ENCODE data around the gene MYH11. TPM values are rescaled to one million over a fixed set of nuclear protein-coding genes. Genes with fewer than 3 reads are reported as not detected.

The MYH11 gene
- total RNA-seq, 2 donors from 2014 or later = 968 to 2,091 TPM

- Histone ChIP-seq H3K27me3 (replicated peaks; ENCODE audit: insufficient read depth) (no peaks in the 10 kb centered on the region), H3K4me3 (no peak overlapping the region), H3K36me3 (no peaks in the 10 kb centered on the region), H3K9me3 (no peaks in the 10 kb centered on the region), H3K4me1 (replicated peaks) (no peaks in the 10 kb centered on the region), H3K27ac (no peak overlapping the region)
- intact Hi-C loops (cut with DNase I) = no loop called here
- 84% methylated on average over 6 of the region's 6 CpGs for WGBS
- no peak for DNase-seq (ENCODE audit: low spot score)
- TF ChIP-seq POLR2A (IDR thresholded peaks at IDR 0.05) = no peak
- TF ChIP-seq, protein P1, sequence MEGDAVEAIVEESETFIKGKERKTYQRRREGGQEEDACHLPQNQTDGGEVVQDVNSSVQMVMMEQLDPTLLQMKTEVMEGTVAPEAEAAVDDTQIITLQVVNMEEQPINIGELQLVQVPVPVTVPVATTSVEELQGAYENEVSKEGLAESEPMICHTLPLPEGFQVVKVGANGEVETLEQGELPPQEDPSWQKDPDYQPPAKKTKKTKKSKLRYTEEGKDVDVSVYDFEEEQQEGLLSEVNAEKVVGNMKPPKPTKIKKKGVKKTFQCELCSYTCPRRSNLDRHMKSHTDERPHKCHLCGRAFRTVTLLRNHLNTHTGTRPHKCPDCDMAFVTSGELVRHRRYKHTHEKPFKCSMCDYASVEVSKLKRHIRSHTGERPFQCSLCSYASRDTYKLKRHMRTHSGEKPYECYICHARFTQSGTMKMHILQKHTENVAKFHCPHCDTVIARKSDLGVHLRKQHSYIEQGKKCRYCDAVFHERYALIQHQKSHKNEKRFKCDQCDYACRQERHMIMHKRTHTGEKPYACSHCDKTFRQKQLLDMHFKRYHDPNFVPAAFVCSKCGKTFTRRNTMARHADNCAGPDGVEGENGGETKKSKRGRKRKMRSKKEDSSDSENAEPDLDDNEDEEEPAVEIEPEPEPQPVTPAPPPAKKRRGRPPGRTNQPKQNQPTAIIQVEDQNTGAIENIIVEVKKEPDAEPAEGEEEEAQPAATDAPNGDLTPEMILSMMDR (IDR thresholded peaks at IDR 0.05) = no peak
- no peak for TF ChIP-seq POLR2AphosphoS5 (IDR thresholded peaks at IDR 0.05)
These were observed 24.6 kb downstream of the MYH11 start for GRCh38 chr16:15832241-15832640.

DNA sequence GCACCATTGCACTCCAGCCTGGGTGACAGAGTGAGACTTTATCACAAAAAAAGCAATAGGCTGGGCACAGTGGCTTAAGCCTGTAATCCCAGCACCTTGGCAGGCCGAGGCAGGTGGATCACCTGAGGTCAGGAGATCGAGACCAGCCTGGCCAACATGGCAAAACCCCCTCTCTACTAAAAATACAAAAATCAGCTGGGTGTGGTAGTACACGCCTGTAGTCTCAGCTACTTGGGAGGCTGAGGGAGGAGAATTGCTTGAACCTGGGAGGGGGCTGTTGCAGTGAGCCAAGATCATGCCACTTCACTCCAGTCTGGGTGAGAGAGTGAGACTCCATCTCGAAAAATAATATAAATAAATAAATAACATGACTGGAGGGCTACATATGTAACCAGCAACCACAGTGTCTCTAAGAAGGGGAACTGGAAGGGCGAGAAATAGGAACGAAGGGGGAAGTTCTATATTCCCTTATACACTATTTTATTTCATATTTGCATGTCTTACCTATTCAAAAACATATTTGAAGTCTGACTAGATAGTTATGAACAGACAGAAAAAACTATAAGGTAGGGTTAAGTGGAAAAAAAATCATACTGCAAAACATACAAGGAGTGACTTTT, 25.9 kb downstream of the MYH11 start:
- intact Hi-C loops (cut with DNase I) = no loop called here

GRCh38 chr16:15829460-15829859, 27.4 kb downstream of the MYH11 start:
- H3K4me1 ChIP-seq (replicated peaks) = no peaks in the 10 kb centered on the region
- no peak overlapping the region for H3K4me3 ChIP-seq
- no peaks in the 10 kb centered on the region for H3K9me3 ChIP-seq
- no peaks in the 10 kb centered on the region for H3K36me3 ChIP-seq
- H3K27ac ChIP-seq = peak overlapping the region; percentile 48 to 65
- TF ChIP-seq, protein P1 (IDR thresholded peaks at IDR 0.05) = no peak
- TF ChIP-seq POLR2AphosphoS5 (IDR thresholded peaks at IDR 0.05) (peak; percentile 57), POLR2A (IDR thresholded peaks at IDR 0.05) (no peak)
- peak; percentile 27 for DNase-seq (ENCODE audit: low spot score)
- WGBS = 27% methylated on average over 9 of the region's 9 CpGs
- intact Hi-C loops (cut with DNase I) = no loop called here
- no peaks in the 10 kb centered on the region for H3K27me3 ChIP-seq (replicated peaks; ENCODE audit: insufficient read depth)

More for the DNA sequence above, 25.9 kb downstream of the MYH11 start:
- DNase-seq (ENCODE audit: low spot score) = no peak
- Histone ChIP-seq H3K4me1 (replicated peaks) (no peaks in the 10 kb centered on the region), H3K36me3 (no peaks in the 10 kb centered on the region), H3K27ac (no peak overlapping the region), H3K27me3 (replicated peaks; ENCODE audit: insufficient read depth) (no peaks in the 10 kb centered on the region), H3K9me3 (no peaks in the 10 kb centered on the region), H3K4me3 (no peak overlapping the region)
- peak; percentile 4 for TF ChIP-seq POLR2AphosphoS5 (IDR thresholded peaks at IDR 0.05)
- TF ChIP-seq, protein P1 (IDR thresholded peaks at IDR 0.05) = no peak
- WGBS = 59% methylated on average over 6 of the region's 6 CpGs

DNA sequence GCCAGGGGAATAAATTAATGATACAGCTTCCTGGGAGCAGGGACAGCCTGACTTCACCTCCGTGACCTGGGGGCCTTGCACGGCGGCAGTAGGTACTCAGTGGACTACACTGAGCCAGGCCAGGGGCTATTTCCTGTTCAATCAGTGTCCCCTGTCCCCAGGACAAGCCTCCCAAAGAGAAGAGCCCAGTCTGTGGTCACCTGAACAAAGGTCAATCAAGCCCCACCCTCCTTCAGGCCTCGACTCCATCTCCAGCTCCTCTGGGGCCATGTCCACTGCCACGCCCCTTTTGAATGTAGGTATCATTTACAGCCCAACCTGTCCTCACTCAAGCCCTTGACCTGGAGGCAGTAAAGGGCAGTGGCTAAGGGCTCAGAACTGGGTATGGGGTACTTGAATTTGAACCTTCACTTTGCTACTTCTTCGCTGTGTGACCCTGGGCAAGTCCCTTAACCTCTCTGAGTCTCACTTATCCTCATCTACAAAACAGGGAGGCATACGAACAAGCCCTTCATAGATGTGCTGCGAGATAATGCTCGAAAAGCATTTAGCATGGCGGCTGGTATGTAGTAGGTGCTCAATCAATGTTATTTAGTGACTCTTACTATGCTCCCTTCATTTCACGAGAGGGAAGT, 29.0 kb downstream of the MYH11 start:
- Histone ChIP-seq H3K36me3 (no peaks in the 10 kb centered on the region), H3K9me3 (no peaks in the 10 kb centered on the region), H3K27ac (peak overlapping the region; percentile 48 to 65), H3K27me3 (replicated peaks; ENCODE audit: insufficient read depth) (no peaks in the 10 kb centered on the region), H3K4me1 (replicated peaks) (no peaks in the 10 kb centered on the region), H3K4me3 (no peak overlapping the region)
- intact Hi-C loops (cut with DNase I) = no loop called here
- peak; percentile 11 for TF ChIP-seq POLR2AphosphoS5 (IDR thresholded peaks at IDR 0.05)
- TF ChIP-seq POLR2A (IDR thresholded peaks at IDR 0.05) = no peak
- WGBS = 85% methylated on average over 11 of the region's 11 CpGs
- DNase-seq (ENCODE audit: low spot score) = no peak

- Histone ChIP-seq H3K4me1 (replicated peaks) (no peaks in the 10 kb centered on the region), H3K36me3 (no peaks in the 10 kb centered on the region), H3K27ac (no peak overlapping the region), H3K4me3 (no peak overlapping the region), H3K9me3 (no peaks in the 10 kb centered on the region), H3K27me3 (replicated peaks; ENCODE audit: insufficient read depth) (no peaks in the 10 kb centered on the region)
- WGBS = 71% methylated on average over 7 of the region's 7 CpGs
- peak; percentile 30 for TF ChIP-seq POLR2AphosphoS5 (IDR thresholded peaks at IDR 0.05)
- TF ChIP-seq, protein P1 (IDR thresholded peaks at IDR 0.05) = no peak
- TF ChIP-seq POLR2A (IDR thresholded peaks at IDR 0.05) = no peak
- intact Hi-C loops (cut with DNase I) = no loop called here
- DNase-seq (ENCODE audit: low spot score) = no peak
These were observed 29.5 kb downstream of the MYH11 start for GRCh38 chr16:15827299-15827698.

Data from prostate gland (tissue), 2 donors.